Esophagus muscularis mucosa (tissue), 4 donors: ENCODE data around the gene RAB15.

Experiments
- CTCF ChIP-seq, 3 experiments: fragments of 200-600 bp in 2 of 3; fragments of 450-650 bp in 1 of 3; sonication (generic) in 2 of 3; IDR thresholded peaks; one replicate each; pipeline ENCODE4 v1.5.1; 2017 to 2019; ENCODE audit warnings: antibody characterized with exemption in 3 of 3, mild to moderate bottlenecking in 2 of 3, moderate library complexity in 1 of 3
- EP300 ChIP-seq: sonication (generic); formaldehyde crosslinking; IDR thresholded peaks from one replicate; pipeline ENCODE4 v1.6.1; 2017; ENCODE audit warnings: antibody characterized with exemption
- POLR2A ChIP-seq: fragments of 450-650 bp; IDR thresholded peaks from one replicate; pipeline ENCODE4 v1.6.1; 2017; ENCODE audit warnings: antibody characterized with exemption, moderate library complexity, mild to moderate bottlenecking, low read depth
- POLR2AphosphoS5 ChIP-seq, 2 donors: sonication (generic); formaldehyde crosslinking; IDR thresholded peaks; one replicate each; pipeline ENCODE4 v1.6.1; 2017; ENCODE audit warnings: antibody characterized with exemption in 2 of 2

GRCh38 chr14:64990296-64990695 lies 18.2 kb upstream of the RAB15 start:
- TF ChIP-seq EP300 (no peak), CTCF (IDR thresholded peaks at IDR 0.05) (no peak), POLR2AphosphoS5 (IDR thresholded peaks at IDR 0.05) (no peak), POLR2A (no peak)
